GM12864 (cell line): Measurements from ENCODE around the gene PPHLN1.

Experiments
- DNase-seq: peaks from one replicate; pipeline ENCODE4 v3.0.0-alpha.2; 2011; ENCODE audit warnings: low read depth
- H3K4me3 ChIP-seq: 2 replicates; pipeline ENCODE4 v1.5.1; 2011; ENCODE audit warnings: mild to moderate bottlenecking, low read depth, low read length, control low read depth
- TF ChIP-seq, protein P1 (sequence below): IDR thresholded peaks from 2 replicates; pipeline ENCODE4 v1.5.1; 2011; ENCODE audit warnings: low read depth, mild to moderate bottlenecking, moderate library complexity, low read length, control low read depth, inconsistent platforms; ENCODE audit errors: missing control alignments

The PPHLN1 gene

GRCh38 chr12:42370013-42370412 is 44.0 kb downstream of the PPHLN1 start:
- H3K4me3 ChIP-seq = no peak overlapping the region
- TF ChIP-seq, protein P1, sequence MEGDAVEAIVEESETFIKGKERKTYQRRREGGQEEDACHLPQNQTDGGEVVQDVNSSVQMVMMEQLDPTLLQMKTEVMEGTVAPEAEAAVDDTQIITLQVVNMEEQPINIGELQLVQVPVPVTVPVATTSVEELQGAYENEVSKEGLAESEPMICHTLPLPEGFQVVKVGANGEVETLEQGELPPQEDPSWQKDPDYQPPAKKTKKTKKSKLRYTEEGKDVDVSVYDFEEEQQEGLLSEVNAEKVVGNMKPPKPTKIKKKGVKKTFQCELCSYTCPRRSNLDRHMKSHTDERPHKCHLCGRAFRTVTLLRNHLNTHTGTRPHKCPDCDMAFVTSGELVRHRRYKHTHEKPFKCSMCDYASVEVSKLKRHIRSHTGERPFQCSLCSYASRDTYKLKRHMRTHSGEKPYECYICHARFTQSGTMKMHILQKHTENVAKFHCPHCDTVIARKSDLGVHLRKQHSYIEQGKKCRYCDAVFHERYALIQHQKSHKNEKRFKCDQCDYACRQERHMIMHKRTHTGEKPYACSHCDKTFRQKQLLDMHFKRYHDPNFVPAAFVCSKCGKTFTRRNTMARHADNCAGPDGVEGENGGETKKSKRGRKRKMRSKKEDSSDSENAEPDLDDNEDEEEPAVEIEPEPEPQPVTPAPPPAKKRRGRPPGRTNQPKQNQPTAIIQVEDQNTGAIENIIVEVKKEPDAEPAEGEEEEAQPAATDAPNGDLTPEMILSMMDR = no peak
- no peak for DNase-seq

- peak; percentile 47 for DNase-seq
- TF ChIP-seq, protein P1 = peak; percentile 76
Measured at GRCh38 chr12:42372154-42372791, 46.3 kb downstream of the PPHLN1 start.

DNA sequence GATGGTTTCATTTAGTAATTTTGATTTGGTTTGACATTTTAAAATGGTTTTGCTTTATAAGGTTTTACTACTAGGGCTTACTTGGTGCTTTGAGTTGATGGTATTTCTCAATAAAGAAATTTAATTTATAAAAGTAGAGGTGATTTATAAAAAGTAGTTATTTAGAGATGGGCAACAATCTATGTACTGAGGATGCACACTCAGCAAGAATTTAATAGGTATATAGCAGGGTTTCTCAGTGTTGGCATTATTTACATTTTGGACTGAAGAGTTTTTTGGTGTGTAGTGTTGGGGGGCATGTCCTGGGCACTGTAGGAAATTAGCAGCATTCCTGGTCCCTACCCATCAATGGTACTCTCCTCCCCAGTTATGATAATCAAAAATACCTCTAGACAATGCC is 47.7 kb downstream of the PPHLN1 start:
- no peak for DNase-seq
- no peak overlapping the region for H3K4me3 ChIP-seq
- TF ChIP-seq, protein P1 = no peak

More at GRCh38 chr12:42372154-42372791, 46.3 kb downstream of the PPHLN1 start:
- H3K4me3 ChIP-seq = no peak overlapping the region

DNA sequence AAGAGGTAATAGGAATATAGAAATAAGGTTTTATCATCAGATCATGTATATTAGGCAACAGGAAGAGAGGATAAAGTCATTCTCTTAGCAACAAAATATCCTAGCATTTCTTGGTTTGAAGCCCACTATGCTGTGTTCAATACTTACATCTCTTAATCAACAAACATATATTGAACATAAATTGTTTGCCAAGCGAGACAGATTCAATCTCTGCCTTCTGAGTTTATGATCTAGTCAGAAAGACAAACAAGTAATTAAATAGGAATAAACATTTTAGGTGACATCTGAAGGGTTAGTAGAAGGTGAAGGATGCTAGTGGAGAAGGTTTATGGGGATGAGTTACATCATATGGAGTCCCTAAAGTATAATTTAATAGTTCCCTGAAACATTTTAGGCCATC is 54.8 kb downstream of the PPHLN1 start:
- DNase-seq = no peak
- no peak overlapping the region for H3K4me3 ChIP-seq
- TF ChIP-seq, protein P1 = no peak

- H3K4me3 ChIP-seq = no peak overlapping the region
- no peak for DNase-seq
- TF ChIP-seq, protein P1 = no peak
Measured at GRCh38 chr12:42382013-42382696, 56.2 kb downstream of the PPHLN1 start.

DNA sequence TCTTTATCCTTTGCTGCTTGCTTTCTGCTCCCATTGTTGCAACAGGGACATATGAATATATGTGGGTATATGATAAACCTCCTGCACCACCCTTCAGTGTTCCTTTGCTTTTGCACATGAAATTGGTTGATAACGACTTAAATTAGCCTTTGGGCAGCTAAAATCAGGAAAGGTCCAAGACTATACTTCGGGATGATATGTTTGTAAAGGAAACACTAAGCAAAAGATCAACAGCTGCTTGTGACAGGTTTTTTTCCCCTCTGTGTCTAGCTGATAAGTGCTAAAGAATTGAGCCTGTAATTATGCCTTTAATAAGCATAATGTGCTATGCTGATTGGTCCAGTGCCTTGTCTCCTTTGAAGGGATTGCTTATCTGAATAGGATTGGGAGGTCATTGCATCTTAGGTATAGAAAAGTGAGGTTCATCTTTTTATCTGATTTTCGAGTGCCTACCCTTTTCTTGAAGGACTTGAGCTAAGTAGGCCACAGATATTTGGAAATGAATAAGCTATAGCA is 59.4 kb downstream of the PPHLN1 start:
- no peak for DNase-seq
- TF ChIP-seq, protein P1 = no peak

More for the DNA sequence above, 59.4 kb downstream of the PPHLN1 start:
- no peak overlapping the region for H3K4me3 ChIP-seq
